Non-pigmented ciliary epithelial cell (primary cell): Measurements from ENCODE around the gene NKAIN2.

Experiments used
- DNase-seq: peaks from one replicate; pipeline ENCODE4 v3.0.0-alpha.2; 2010; ENCODE audit warnings: low read depth

Gene NKAIN2

GRCh38 chr6:123808556-123808955 lies 4.9 kb downstream of the NKAIN2 start:
- DNase-seq, result no peak

- DNase-seq, result no peak
Measured at GRCh38 chr6:123810214-123810613, 6.5 kb downstream of the NKAIN2 start.

GRCh38 chr6:123810948-123811347 lies 7.3 kb downstream of the NKAIN2 start:
- DNase-seq, result no peak

GRCh38 chr6:123811378-123811777 lies 7.7 kb downstream of the NKAIN2 start:
- no peak for DNase-seq

- no peak for DNase-seq
Measured at GRCh38 chr6:123812621-123813020, 9.0 kb downstream of the NKAIN2 start.

- no peak for DNase-seq
Measured at GRCh38 chr6:123821112-123821511, 17.4 kb downstream of the NKAIN2 start.

- peak; percentile 65 for DNase-seq
Measured at GRCh38 chr6:123829302-123829953, 25.8 kb downstream of the NKAIN2 start.

- DNase-seq, result no peak
Measured at GRCh38 chr6:123830120-123830519, 26.5 kb downstream of the NKAIN2 start.

- no peak for DNase-seq
Measured at GRCh38 chr6:123838505-123839234, 35.0 kb downstream of the NKAIN2 start.

GRCh38 chr6:123841067-123841896 lies 37.6 kb downstream of the NKAIN2 start:
- DNase-seq, result no peak

GRCh38 chr6:123844011-123844410 lies 40.3 kb downstream of the NKAIN2 start:
- DNase-seq, result no peak

GRCh38 chr6:123848347-123848746 lies 44.7 kb downstream of the NKAIN2 start:
- no peak for DNase-seq

GRCh38 chr6:123849406-123849805 lies 45.7 kb downstream of the NKAIN2 start:
- no peak for DNase-seq

GRCh38 chr6:123850555-123850954 lies 46.9 kb downstream of the NKAIN2 start:
- no peak for DNase-seq

- DNase-seq, result no peak
Measured at GRCh38 chr6:123854201-123854600, 50.5 kb downstream of the NKAIN2 start.

GRCh38 chr6:123855506-123855905 lies 51.8 kb downstream of the NKAIN2 start:
- no peak for DNase-seq

- no peak for DNase-seq
Measured at GRCh38 chr6:123859291-123859690, 55.6 kb downstream of the NKAIN2 start.

- DNase-seq, result no peak
Measured at GRCh38 chr6:123869334-123869733, 65.7 kb downstream of the NKAIN2 start.

GRCh38 chr6:123873974-123874373 lies 70.3 kb downstream of the NKAIN2 start:
- no peak for DNase-seq

- no peak for DNase-seq
Measured at GRCh38 chr6:123875784-123876183, 72.1 kb downstream of the NKAIN2 start.

- DNase-seq, result no peak
Measured at GRCh38 chr6:123879749-123880148, 76.1 kb downstream of the NKAIN2 start.

GRCh38 chr6:123888771-123889513 lies 85.3 kb downstream of the NKAIN2 start:
- no peak for DNase-seq
